Panc1 (cell line): Measurements from ENCODE around the gene PLEKHG4B.

Experiments
- POLR2AphosphoS5 ChIP-seq: IDR thresholded peaks from 2 replicates; pipeline ENCODE4 v1.6.1; 2012; ENCODE audit warnings: mild to moderate bottlenecking, low read depth, low read length, moderate library complexity
- SIN3A ChIP-seq: IDR thresholded peaks from 2 replicates; pipeline ENCODE4 v1.6.1; 2012; ENCODE audit warnings: low read depth, mild to moderate bottlenecking, low read length, moderate library complexity, borderline replicate concordance; ENCODE audit not compliant: insufficient read depth
- TCF7L2 ChIP-seq: IDR thresholded peaks from 2 replicates; pipeline ENCODE4 v1.6.1; 2011; ENCODE audit warnings: mild to moderate bottlenecking, low read depth, low read length, inconsistent platforms
- TF ChIP-seq, protein P1 (sequence below): fragments of 450-650 bp; IDR thresholded peaks from 2 replicates; pipeline ENCODE4 v1.5.1; 2017; ENCODE audit warnings: mild to moderate bottlenecking
- TF ChIP-seq, protein P2 (sequence below), 2 experiments: IDR thresholded peaks; 2 replicates each; pipeline ENCODE4 v1.6.1; 2011 to 2012; ENCODE audit warnings: low read depth in 2 of 2, control low read depth in 1 of 2, low read length in 1 of 2, mild to moderate bottlenecking in 1 of 2, moderate library complexity in 1 of 2; ENCODE audit not compliant: insufficient read depth in 1 of 2

DNA sequence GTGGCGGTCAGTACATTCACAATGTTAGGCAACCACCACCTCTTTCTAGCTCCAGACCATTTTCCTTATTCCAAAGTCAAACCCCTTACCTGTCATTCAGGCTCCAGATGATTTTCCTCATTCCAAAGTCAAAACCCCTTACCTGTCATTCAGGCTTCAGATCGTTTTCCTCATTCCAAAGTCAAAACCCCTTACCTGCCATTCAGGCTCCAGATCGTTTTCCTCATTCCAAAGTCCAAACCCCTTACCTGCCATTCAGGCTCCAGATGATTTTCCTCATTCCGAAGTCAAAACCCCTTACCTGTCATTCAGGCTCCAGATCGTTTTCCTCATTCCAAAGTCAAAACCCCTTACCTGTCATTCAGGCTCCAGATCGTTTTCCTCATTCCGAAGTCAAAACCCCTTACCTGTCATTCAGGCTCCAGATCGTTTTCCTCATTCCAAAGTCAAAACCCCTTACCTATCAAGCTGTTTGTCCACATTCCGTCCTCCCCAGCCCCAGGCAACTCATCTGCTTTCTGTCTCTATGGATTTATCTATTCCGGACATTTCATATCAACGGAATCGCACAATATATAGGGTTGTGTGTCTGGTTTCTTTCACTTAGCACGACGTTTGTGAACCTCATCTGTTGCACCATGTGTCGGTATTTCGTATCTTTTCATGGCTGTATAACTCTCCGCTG is 5.2 kb downstream of the PLEKHG4B start:
- TF ChIP-seq, protein P1, sequence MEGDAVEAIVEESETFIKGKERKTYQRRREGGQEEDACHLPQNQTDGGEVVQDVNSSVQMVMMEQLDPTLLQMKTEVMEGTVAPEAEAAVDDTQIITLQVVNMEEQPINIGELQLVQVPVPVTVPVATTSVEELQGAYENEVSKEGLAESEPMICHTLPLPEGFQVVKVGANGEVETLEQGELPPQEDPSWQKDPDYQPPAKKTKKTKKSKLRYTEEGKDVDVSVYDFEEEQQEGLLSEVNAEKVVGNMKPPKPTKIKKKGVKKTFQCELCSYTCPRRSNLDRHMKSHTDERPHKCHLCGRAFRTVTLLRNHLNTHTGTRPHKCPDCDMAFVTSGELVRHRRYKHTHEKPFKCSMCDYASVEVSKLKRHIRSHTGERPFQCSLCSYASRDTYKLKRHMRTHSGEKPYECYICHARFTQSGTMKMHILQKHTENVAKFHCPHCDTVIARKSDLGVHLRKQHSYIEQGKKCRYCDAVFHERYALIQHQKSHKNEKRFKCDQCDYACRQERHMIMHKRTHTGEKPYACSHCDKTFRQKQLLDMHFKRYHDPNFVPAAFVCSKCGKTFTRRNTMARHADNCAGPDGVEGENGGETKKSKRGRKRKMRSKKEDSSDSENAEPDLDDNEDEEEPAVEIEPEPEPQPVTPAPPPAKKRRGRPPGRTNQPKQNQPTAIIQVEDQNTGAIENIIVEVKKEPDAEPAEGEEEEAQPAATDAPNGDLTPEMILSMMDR, result no peak
- TF ChIP-seq, protein P2, sequence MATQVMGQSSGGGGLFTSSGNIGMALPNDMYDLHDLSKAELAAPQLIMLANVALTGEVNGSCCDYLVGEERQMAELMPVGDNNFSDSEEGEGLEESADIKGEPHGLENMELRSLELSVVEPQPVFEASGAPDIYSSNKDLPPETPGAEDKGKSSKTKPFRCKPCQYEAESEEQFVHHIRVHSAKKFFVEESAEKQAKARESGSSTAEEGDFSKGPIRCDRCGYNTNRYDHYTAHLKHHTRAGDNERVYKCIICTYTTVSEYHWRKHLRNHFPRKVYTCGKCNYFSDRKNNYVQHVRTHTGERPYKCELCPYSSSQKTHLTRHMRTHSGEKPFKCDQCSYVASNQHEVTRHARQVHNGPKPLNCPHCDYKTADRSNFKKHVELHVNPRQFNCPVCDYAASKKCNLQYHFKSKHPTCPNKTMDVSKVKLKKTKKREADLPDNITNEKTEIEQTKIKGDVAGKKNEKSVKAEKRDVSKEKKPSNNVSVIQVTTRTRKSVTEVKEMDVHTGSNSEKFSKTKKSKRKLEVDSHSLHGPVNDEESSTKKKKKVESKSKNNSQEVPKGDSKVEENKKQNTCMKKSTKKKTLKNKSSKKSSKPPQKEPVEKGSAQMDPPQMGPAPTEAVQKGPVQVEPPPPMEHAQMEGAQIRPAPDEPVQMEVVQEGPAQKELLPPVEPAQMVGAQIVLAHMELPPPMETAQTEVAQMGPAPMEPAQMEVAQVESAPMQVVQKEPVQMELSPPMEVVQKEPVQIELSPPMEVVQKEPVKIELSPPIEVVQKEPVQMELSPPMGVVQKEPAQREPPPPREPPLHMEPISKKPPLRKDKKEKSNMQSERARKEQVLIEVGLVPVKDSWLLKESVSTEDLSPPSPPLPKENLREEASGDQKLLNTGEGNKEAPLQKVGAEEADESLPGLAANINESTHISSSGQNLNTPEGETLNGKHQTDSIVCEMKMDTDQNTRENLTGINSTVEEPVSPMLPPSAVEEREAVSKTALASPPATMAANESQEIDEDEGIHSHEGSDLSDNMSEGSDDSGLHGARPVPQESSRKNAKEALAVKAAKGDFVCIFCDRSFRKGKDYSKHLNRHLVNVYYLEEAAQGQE (IDR thresholded peaks at IDR 0.05; ENCODE audit: insufficient read depth in 1 of 2, low read depth in 2 of 2, low read length in 1 of 2), result no peak
- TF ChIP-seq SIN3A (no peak), POLR2AphosphoS5 (no peak), TCF7L2 (no peak)
